Stimulated activated CD8-positive, alpha-beta memory T cell treated with anti-CD3 and anti-CD28 coated beads, Interleukin-7, amount 100 ng/mL, for 48 hours (primary cell): Measurements from ENCODE around the gene MUC16.

Experiments
- DNase-seq, 2 donors: peaks; one replicate each; pipeline ENCODE4 v3.0.0-alpha.2; 2020; ENCODE audit warnings: low read depth in 1 of 2; ENCODE audit errors: extremely low read depth in 1 of 2

Gene MUC16

DNA sequence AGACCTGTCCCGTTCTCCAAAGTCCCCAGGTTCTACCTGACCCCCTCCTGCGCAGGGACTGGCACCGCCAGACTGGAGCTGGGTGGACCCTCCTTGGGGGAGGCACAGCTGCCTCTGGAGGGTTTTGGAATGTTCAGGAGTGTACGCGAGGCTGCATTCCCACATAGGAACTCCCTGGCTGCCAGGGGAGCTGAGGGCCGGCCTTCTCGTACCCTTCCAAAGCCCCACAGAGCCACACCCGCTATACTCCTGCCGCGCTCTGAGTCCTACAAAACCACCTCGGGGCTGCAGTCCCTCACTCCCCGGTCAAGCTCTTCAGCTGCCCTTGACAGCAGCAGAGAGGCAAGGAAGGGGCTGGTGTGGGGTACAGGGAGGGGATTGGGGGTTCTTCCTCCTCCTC, 484 bp upstream of the MUC16 start:
- DNase-seq: no peak

DNA sequence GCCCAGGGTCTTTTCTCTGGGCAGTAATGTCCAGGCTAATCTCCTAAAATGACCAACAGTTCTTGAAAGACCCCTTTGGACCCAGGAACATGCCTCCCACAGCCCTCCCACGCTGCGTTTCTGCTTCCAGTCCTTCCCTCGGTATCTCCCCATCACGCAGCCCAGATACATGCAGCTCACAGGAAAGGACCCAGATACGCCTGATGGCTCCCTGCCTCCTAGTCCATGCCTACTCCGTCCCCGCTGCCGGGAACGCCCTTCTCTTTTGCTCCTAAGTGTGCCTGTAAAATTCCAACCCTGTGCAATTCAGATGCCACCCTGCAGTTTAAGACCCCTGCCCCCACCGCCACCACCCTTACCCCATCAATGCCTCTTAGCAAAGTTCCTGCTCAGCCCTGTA, 778 bp downstream of the MUC16 start:
- DNase-seq: no peak

DNA sequence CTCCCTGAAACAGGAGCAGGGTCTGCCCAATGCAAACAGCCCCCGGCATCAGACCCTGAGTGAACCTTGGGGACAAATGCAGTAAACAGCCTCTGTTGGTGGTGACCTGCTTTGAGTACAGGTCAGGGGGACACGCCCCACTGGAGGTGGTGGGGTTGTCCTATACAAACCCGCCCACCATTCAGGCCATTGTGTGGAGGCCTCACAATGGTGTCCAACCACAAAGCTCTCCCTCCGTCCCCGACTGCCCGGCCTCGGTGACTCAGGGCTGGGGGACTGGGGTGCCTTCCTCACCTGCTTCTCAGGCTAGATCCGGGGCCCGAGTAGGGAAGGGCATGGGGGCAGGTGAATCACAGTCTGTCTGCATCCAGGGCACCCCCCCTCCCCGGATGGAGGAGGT, 1.5 kb downstream of the MUC16 start:
- DNase-seq: no peak

DNA sequence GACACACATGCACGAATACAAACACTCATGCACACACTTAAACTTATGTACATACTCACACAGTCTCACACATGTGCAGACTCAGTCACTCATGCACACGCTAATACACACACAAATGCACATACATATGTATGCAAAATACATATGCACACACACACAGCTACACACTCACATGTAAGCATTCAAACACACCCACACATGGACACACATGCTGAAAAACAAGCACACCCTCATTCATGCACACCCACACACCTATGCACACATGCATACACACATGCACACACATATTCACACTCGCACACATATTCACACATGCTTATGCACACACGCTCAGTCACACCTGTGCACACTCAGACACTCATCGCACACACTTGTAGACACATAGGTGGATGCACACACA, 9.3 kb downstream of the MUC16 start:
- no peak for DNase-seq

DNA sequence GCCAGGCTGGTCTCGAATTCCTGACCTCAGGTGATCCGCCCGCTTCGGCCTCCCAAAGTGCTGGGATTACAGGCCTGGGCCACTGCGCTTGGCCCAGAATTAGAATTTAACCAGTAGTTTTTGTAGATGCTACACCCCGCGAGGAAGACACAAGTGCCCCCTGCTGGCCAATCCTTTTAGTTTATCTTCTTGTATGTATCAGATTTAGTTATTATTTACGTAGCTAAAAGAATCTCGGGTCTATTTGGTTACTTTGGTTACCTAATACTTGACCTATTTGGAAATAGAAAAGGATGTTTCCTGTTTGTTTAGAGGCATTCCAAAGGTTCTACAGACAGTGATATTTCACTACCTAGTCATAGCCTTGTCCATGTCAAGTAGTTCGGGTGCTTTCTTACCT, 22.0 kb downstream of the MUC16 start:
- peak in 1 of 2 donors; percentile 12 for DNase-seq

DNA sequence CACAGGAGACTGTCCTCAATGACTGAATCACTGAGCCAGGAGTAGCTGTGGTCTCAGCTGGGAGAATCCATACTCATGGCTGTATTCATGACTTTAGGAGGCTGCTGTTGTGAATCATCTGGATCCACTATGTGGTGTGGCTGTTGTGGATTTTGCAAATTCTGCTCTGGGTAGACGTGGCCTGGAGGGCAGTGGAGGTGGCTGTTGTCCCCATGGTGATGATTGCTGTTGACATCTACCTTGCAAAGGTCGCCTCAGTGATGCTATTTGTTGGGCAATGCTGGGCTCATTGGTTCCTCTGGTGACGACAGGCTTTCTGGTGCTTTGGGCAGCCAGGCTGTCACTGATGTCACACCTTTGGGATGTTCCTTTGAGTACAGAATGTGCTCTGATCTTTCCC, 23.9 kb downstream of the MUC16 start:
- no peak for DNase-seq

DNA sequence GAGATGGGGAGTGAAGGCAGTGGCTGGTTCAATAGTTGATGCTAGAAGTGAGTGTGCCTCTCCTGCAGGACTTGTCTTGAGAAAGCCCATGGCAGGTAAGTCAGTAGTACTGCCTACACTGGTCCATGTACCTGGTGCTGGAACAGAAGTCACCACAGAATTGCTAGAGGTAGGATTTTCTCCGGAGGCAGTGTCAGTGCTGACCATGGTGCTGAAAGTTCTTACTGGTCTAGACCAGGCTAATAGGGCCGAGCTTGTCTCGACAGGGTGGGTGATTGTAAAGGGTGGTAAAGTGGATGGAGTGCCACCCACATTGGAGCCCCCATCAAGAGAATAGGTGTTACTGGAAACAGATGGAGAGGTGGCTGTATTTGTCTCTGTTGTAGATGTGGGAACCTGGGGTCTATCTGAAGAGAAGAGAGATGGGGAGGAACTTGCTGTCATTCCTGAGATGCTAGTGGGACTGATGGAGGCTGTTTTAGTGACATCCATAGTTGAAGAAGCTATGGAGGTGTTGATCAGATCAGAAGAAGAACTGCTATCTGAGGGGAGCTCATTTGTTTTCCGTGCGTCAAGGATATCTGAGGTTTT, 36.6 kb downstream of the MUC16 start:
- no peak for DNase-seq

DNA sequence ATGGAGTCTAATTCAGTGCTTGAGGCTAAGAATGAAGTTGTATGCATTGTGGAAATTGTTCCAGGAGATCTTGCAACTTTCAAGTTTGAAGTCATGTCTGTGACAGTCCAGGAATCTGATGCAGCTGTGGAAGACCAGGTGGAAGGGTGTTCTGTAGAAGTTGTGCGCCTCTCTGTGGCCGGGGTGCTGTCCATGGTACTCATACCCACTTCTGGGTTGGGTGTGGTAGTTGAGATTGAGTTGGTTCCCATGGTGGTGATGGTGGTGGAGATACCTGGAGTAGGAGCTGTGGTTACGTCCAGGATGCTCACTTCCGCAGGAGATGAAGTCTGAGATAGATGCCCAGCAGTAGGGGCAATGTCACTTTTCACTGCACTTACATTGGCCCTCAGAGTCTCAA, 44.3 kb downstream of the MUC16 start:
- no peak for DNase-seq
